Sciatic nerve (tissue), 2 donors: ENCODE measurements around the gene MUC4. TPM values are rescaled to one million over a fixed set of nuclear protein-coding genes. Genes with fewer than 3 reads are reported as not detected.

Experiments
- ATAC-seq: fragments of 200-7000 bp; cut with Tn5 transposase; one replicate; pipeline ENCODE4 v1.9.1; 2020; ENCODE audit warnings: mild to moderate bottlenecking, moderate library complexity
- DNase-seq: peaks from one replicate; pipeline ENCODE4 v3.0.0-alpha.2; 2020; ENCODE audit warnings: low spot score
- intact Hi-C: fragments of 100-400 bp; cut with DNase I; formaldehyde crosslinking; loops from one replicate; pipeline ENCODE4 v1.14.2; 2022
- total RNA-seq: library from RNA; stranded (reverse); fragmentation: NEBNext Ultra II Directional; extraction: Animal tissue kit (Norgen Biotek cat#: 25700); gene quantifications from one replicate; pipeline ENCODE4 v1.2.1, GENCODE V29; 2021
- donor health status: DM: no; HTN: no; CAD: no.
- donor health status: DM: no; HTN: no; CAD: no.

MUC4 gene
- total RNA-seq, 1 donor from 2014 or later = 0.31 TPM

- DNase-seq (peak; percentile 33), ATAC-seq (no peak)
- intact Hi-C loops = no loop called here
These were observed 42.9 kb downstream of the MUC4 start for GRCh38 chr3:195768831-195769303.

GRCh38 chr3:195768414-195768813 lies 43.3 kb downstream of the MUC4 start:
- intact Hi-C loops = no loop called here
- ATAC-seq = no peak
- no peak for DNase-seq

- ATAC-seq (no peak), DNase-seq (peak; percentile 35)
- intact Hi-C loops = no loop called here
These were observed 43.9 kb downstream of the MUC4 start for GRCh38 chr3:195767792-195768191.

GRCh38 chr3:195766671-195767070 lies 45.1 kb downstream of the MUC4 start:
- ATAC-seq (no peak), DNase-seq (no peak)
- intact Hi-C loops = no loop called here

GRCh38 chr3:195764961-195765706 lies 46.6 kb downstream of the MUC4 start:
- ATAC-seq (no peak), DNase-seq (no peak)
- intact Hi-C loops = no loop called here

- intact Hi-C loops = no loop called here
- ATAC-seq (no peak), DNase-seq (no peak)
These were observed 47.6 kb downstream of the MUC4 start for GRCh38 chr3:195763843-195764825.

GRCh38 chr3:195763076-195763830 lies 48.5 kb downstream of the MUC4 start:
- ATAC-seq (no peak), DNase-seq (no peak)
- intact Hi-C loops = no loop called here

- intact Hi-C loops = no loop called here
- DNase-seq (no peak), ATAC-seq (no peak)
These were observed 49.1 kb downstream of the MUC4 start for GRCh38 chr3:195762611-195763010.

- no peak for DNase-seq
- intact Hi-C loops = no loop called here
- ATAC-seq = no peak
These were observed 49.5 kb downstream of the MUC4 start for GRCh38 chr3:195762249-195762585.

- ATAC-seq (no peak), DNase-seq (no peak)
- intact Hi-C loops = no loop called here
These were observed 50.0 kb downstream of the MUC4 start for GRCh38 chr3:195761567-195762248.

- DNase-seq (no peak), ATAC-seq (peak; percentile 6)
These were observed 50.6 kb downstream of the MUC4 start for GRCh38 chr3:195761123-195761566.

GRCh38 chr3:195760345-195761122 lies 51.2 kb downstream of the MUC4 start:
- intact Hi-C loops = no loop called here
- ATAC-seq (peak; percentile 82), DNase-seq (no peak)

More at GRCh38 chr3:195761123-195761566, 50.6 kb downstream of the MUC4 start:
- intact Hi-C loops = no loop called here

GRCh38 chr3:195758721-195759353 lies 52.9 kb downstream of the MUC4 start:
- ATAC-seq = no peak
- intact Hi-C loops = no loop called here
- no peak for DNase-seq

GRCh38 chr3:195757827-195758226 lies 53.9 kb downstream of the MUC4 start:
- ATAC-seq (no peak), DNase-seq (no peak)
- intact Hi-C loops = no loop called here

- no peak for DNase-seq
- intact Hi-C loops = no loop called here
- ATAC-seq = no peak
These were observed 54.3 kb downstream of the MUC4 start for GRCh38 chr3:195757438-195757770.

GRCh38 chr3:195755791-195756676 lies 55.7 kb downstream of the MUC4 start:
- intact Hi-C loops = no loop called here
- ATAC-seq (no peak), DNase-seq (no peak)

- no peak for DNase-seq
- intact Hi-C loops = no loop called here
- ATAC-seq = no peak
These were observed 56.3 kb downstream of the MUC4 start for GRCh38 chr3:195755391-195755790.
